Measurements from ENCODE around the gene CTSA.

The CTSA gene

GRCh38 chr20:45857114-45857881 is 33.8 kb upstream of the CTSA start, which contains the start of the genes ACOT8 and ZSWIM3:
Gene ACOT8, minus strand, starts transcription at chr20:45857392. Its CDS starts 77 bp downstream, at chr20:45857315.
Gene ZSWIM3, plus strand, starts transcription at chr20:45857614. Its CDS starts 212 bp downstream, at chr20:45857826.
- H3K4me3 ChIP-seq (replicated peaks; ENCODE audit: low read depth, low read length) = peak within 1 kb of the TSS; percentile 73
- peak; percentile 100 for DNase-seq (ENCODE audit: low read depth)
- TF ChIP-seq CTCF (IDR thresholded peaks at IDR 0.05; ENCODE audit: low read length, missing control alignments) = no peak

GRCh38 chr20:45857882-45858216 is 33.3 kb upstream of the CTSA start:
- peak overlapping the region; percentile 73 for H3K4me3 ChIP-seq (replicated peaks; ENCODE audit: low read depth, low read length)
- no peak for DNase-seq (ENCODE audit: low read depth)
- no peak for TF ChIP-seq CTCF (IDR thresholded peaks at IDR 0.05; ENCODE audit: low read length, missing control alignments)

GRCh38 chr20:45859916-45860315 is 31.2 kb upstream of the CTSA start:
- no peak for TF ChIP-seq CTCF (IDR thresholded peaks at IDR 0.05; ENCODE audit: low read length, missing control alignments)
- H3K4me3 ChIP-seq (replicated peaks; ENCODE audit: low read depth, low read length) = no peak overlapping the region
- DNase-seq (ENCODE audit: low read depth) = no peak

- no peak for TF ChIP-seq CTCF (IDR thresholded peaks at IDR 0.05; ENCODE audit: low read length, missing control alignments)
- H3K4me3 ChIP-seq (replicated peaks; ENCODE audit: low read depth, low read length) = no peak overlapping the region
- no peak for DNase-seq (ENCODE audit: low read depth)
These were observed 30.4 kb upstream of the CTSA start for GRCh38 chr20:45860560-45861220.

GRCh38 chr20:45861221-45862075 is 29.7 kb upstream of the CTSA start:
- H3K4me3 ChIP-seq (replicated peaks; ENCODE audit: low read depth, low read length) = no peak overlapping the region
- TF ChIP-seq CTCF (IDR thresholded peaks at IDR 0.05; ENCODE audit: low read length, missing control alignments) = no peak
- DNase-seq (ENCODE audit: low read depth) = peak; percentile 29

GRCh38 chr20:45863543-45864470 is 27.3 kb upstream of the CTSA start:
- no peak overlapping the region for H3K4me3 ChIP-seq (replicated peaks; ENCODE audit: low read depth, low read length)
- TF ChIP-seq CTCF (IDR thresholded peaks at IDR 0.05; ENCODE audit: low read length, missing control alignments) = no peak
- no peak for DNase-seq (ENCODE audit: low read depth)
